Nephron progenitor cell (in vitro differentiated cells): ENCODE results near the gene RRAD.

Source experiments
- DNase-seq: peaks from one replicate; pipeline ENCODE4 v3.0.0; 2021
- H3K27ac Mint-ChIP-seq: 2 replicates; pipeline ENCODE4 v1.8.0; 2021; ENCODE audit warnings: mild to moderate bottlenecking, moderate library complexity, mixed read lengths
- H3K27me3 Mint-ChIP-seq: 2 replicates; pipeline ENCODE4 v1.8.0; 2021; ENCODE audit warnings: mild to moderate bottlenecking, low read depth, mixed read lengths; ENCODE audit not compliant: poor library complexity
- H3K36me3 Mint-ChIP-seq: 2 replicates; pipeline ENCODE4 v1.8.0; 2021; ENCODE audit warnings: low read depth, mixed read lengths
- H3K4me1 Mint-ChIP-seq: 2 replicates; pipeline ENCODE4 v1.8.0; 2021; ENCODE audit warnings: mixed read lengths
- H3K4me3 Mint-ChIP-seq: 2 replicates; pipeline ENCODE4 v1.8.0; 2021; ENCODE audit warnings: mild to moderate bottlenecking, moderate library complexity, mixed read lengths
- H3K9me3 Mint-ChIP-seq: 2 replicates; pipeline ENCODE4 v1.8.0; 2021; ENCODE audit warnings: mild to moderate bottlenecking, moderate library complexity, mixed read lengths
- CTCF ChIP-seq: fragments of 200-600 bp; sonication (generic); IDR thresholded peaks from 2 replicates; pipeline ENCODE4 v1.5.0; 2021; ENCODE audit warnings: antibody characterized with exemption

RRAD gene

GRCh38 chr16:66943426-66944053, 18.2 kb upstream of the RRAD start:
- H3K9me3 Mint-ChIP-seq: no peaks in the 10 kb centered on the region
- H3K27ac Mint-ChIP-seq: no peak overlapping the region
- H3K27me3 Mint-ChIP-seq: peaks cover 26% of the 10 kb centered on the region
- H3K4me1 Mint-ChIP-seq: peaks cover 15% of the 10 kb centered on the region
- H3K4me3 Mint-ChIP-seq: no peak overlapping the region
- H3K36me3 Mint-ChIP-seq: peaks cover 21% of the 10 kb centered on the region
- DNase-seq: no peak
- TF ChIP-seq CTCF: no peak

GRCh38 chr16:66942981-66943380, 17.6 kb upstream of the RRAD start:
- no peak for TF ChIP-seq CTCF
- H3K9me3 Mint-ChIP-seq: no peaks in the 10 kb centered on the region
- no peak overlapping the region for H3K27ac Mint-ChIP-seq
- H3K27me3 Mint-ChIP-seq: peaks cover 20% of the 10 kb centered on the region
- peaks cover 21% of the 10 kb centered on the region for H3K36me3 Mint-ChIP-seq
- DNase-seq: no peak
- H3K4me1 Mint-ChIP-seq: peaks cover 9% of the 10 kb centered on the region
- no peak overlapping the region for H3K4me3 Mint-ChIP-seq

- H3K4me3 Mint-ChIP-seq: no peak overlapping the region
- H3K36me3 Mint-ChIP-seq: peaks cover 28% of the 10 kb centered on the region
- peaks cover 5% of the 10 kb centered on the region for H3K27me3 Mint-ChIP-seq
- no peak overlapping the region for H3K27ac Mint-ChIP-seq
- H3K9me3 Mint-ChIP-seq: no peaks in the 10 kb centered on the region
- peaks cover 23% of the 10 kb centered on the region for H3K4me1 Mint-ChIP-seq
- no peak for TF ChIP-seq CTCF
- DNase-seq: no peak
Measured at GRCh38 chr16:66940236-66940635, 14.9 kb upstream of the RRAD start.

GRCh38 chr16:66939366-66939765, 14.0 kb upstream of the RRAD start:
- Mint-ChIP-seq H3K36me3 (peaks cover 28% of the 10 kb centered on the region), H3K27ac (no peak overlapping the region), H3K9me3 (no peaks in the 10 kb centered on the region), H3K4me3 (no peak overlapping the region), H3K27me3 (peaks cover 5% of the 10 kb centered on the region), H3K4me1 (peaks cover 26% of the 10 kb centered on the region)
- TF ChIP-seq CTCF: no peak
- DNase-seq: no peak

- Mint-ChIP-seq H3K27me3 (peaks cover 9% of the 10 kb centered on the region), H3K4me1 (peaks cover 41% of the 10 kb centered on the region), H3K9me3 (no peaks in the 10 kb centered on the region), H3K4me3 (peak overlapping the region; percentile 33), H3K36me3 (peaks cover 24% of the 10 kb centered on the region), H3K27ac (no peak overlapping the region)
- no peak for TF ChIP-seq CTCF
- DNase-seq: no peak
Measured at GRCh38 chr16:66937725-66938337, 12.5 kb upstream of the RRAD start.
